GM23338 (cell line): ENCODE measurements around the gene SNRNP27. TPM values are rescaled to one million over a fixed set of nuclear protein-coding genes. Genes with fewer than 3 reads are reported as not detected.

Source experiments
- ATAC-seq: fragments of 200-7000 bp; cut with Tn5 transposase; 3 replicates; pipeline ENCODE4 v1.9.1; 2020
- DNase-seq: peaks from one replicate; pipeline ENCODE4 v3.0.0-alpha.2; 2015; ENCODE audit warnings: low spot score
- H2AFZ ChIP-seq: fragments of 200-600 bp; sonication (generic); 2 replicates; pipeline ENCODE4 v1.8.0; 2016; ENCODE audit warnings: antibody characterized with exemption, mild to moderate bottlenecking, moderate library complexity
- H3F3A ChIP-seq: fragments of 200-600 bp; sonication (generic); replicated peaks from 2 replicates; pipeline ENCODE4 v1.8.0; 2017; ENCODE audit warnings: antibody characterized with exemption, mixed run types, low read depth
- H3K27ac ChIP-seq: fragments of 200-600 bp; sonication (generic); 2 replicates; pipeline ENCODE4 v1.6.1; 2016; ENCODE audit warnings: low read depth
- H3K27me3 ChIP-seq: fragments of 200-600 bp; sonication (generic); 2 replicates; pipeline ENCODE4 v1.8.0; 2016; ENCODE audit warnings: mild to moderate bottlenecking, mixed run types, moderate library complexity; ENCODE audit not compliant: insufficient read depth
- H3K36me3 ChIP-seq: fragments of 200-600 bp; sonication (generic); 2 replicates; pipeline ENCODE4 v1.8.0; 2016; ENCODE audit warnings: mild to moderate bottlenecking; ENCODE audit not compliant: insufficient read depth
- H3K4me1 ChIP-seq: fragments of 200-600 bp; sonication (generic); 2 replicates; pipeline ENCODE4 v1.8.0; 2016; ENCODE audit warnings: mild to moderate bottlenecking, moderate library complexity; ENCODE audit not compliant: insufficient read depth
- H3K4me2 ChIP-seq: fragments of 200-600 bp; sonication (generic); 2 replicates; pipeline ENCODE4 v1.7.1; 2017; ENCODE audit warnings: mixed run types
- H3K4me3 ChIP-seq: fragments of 200-600 bp; sonication (generic); 2 replicates; pipeline ENCODE4 v1.6.1; 2016; ENCODE audit warnings: mixed run types
- H3K79me2 ChIP-seq: fragments of 200-600 bp; sonication (generic); replicated peaks from 2 replicates; pipeline ENCODE4 v1.8.0; 2017; ENCODE audit warnings: mild to moderate bottlenecking; ENCODE audit not compliant: insufficient read depth
- H3K9me2 ChIP-seq: fragments of 200-600 bp; sonication (generic); 2 replicates; pipeline ENCODE4 v1.8.0; 2017; ENCODE audit not compliant: insufficient read depth
- H4K20me1 ChIP-seq: fragments of 200-600 bp; sonication (generic); replicated peaks from 2 replicates; pipeline ENCODE4 v1.8.0; 2017; ENCODE audit warnings: mild to moderate bottlenecking; ENCODE audit not compliant: insufficient read depth
- H3K27ac Mint-ChIP-seq: 2 replicates; pipeline ENCODE4 v1.8.0; 2020; ENCODE audit warnings: inconsistent platforms, mild to moderate bottlenecking, moderate library complexity, mixed read lengths
- H3K27me3 Mint-ChIP-seq: 3 replicates; pipeline ENCODE4 v1.8.0; 2022; ENCODE audit warnings: low read depth, mild to moderate bottlenecking, moderate library complexity, mixed read lengths, inconsistent platforms; ENCODE audit not compliant: insufficient read depth, poor library complexity
- H3K36me3 Mint-ChIP-seq: 3 replicates; pipeline ENCODE4 v1.8.0; 2021; ENCODE audit warnings: low read depth, mild to moderate bottlenecking, inconsistent platforms, moderate library complexity, mixed read lengths
- H3K4me1 Mint-ChIP-seq: 3 replicates; pipeline ENCODE4 v1.8.0; 2020; ENCODE audit warnings: mild to moderate bottlenecking, inconsistent platforms, mixed read lengths
- H3K4me3 Mint-ChIP-seq: 3 replicates; pipeline ENCODE4 v1.8.0; 2021; ENCODE audit warnings: moderate library complexity, mild to moderate bottlenecking, inconsistent platforms, mixed read lengths
- H3K9me3 Mint-ChIP-seq: 3 replicates; pipeline ENCODE4 v1.8.0; 2020; ENCODE audit warnings: moderate library complexity, mild to moderate bottlenecking, inconsistent platforms, mixed read lengths
- CREB1 ChIP-seq: fragments of 250-450 bp; sonication (Bioruptor Pico); IDR thresholded peaks from 2 replicates; pipeline ENCODE4 v1.5.0; 2020; ENCODE audit warnings: low read depth, mild to moderate bottlenecking, moderate library complexity
- CTCF ChIP-seq, 2 experiments: fragments of 200-600 bp in 1 of 2; sonication (generic) in 1 of 2; conservative IDR thresholded peaks; 2 replicates each; pipeline versions ENCODE4 v1.5.1 to v1.6.1; 2016 to 2017; ENCODE audit warnings: antibody characterized with exemption in 2 of 2, low read depth in 2 of 2, mild to moderate bottlenecking in 2 of 2, moderate library complexity in 1 of 2
- ETS1 ChIP-seq: IDR thresholded peaks from 2 replicates; pipeline ENCODE4 v1.6.1; 2016; ENCODE audit warnings: antibody characterized with exemption
- EZH2 ChIP-seq: fragments of 200-600 bp; sonication (generic); IDR thresholded peaks from one replicate; pipeline ENCODE4 v1.8.0; 2017; ENCODE audit warnings: antibody characterized with exemption, mild to moderate bottlenecking, low read depth; ENCODE audit not compliant: unreplicated experiment
- EZH2phosphoT487 ChIP-seq: fragments of 200-600 bp; sonication (generic); IDR thresholded peaks from one replicate; pipeline ENCODE4 v1.8.1; 2018; ENCODE audit warnings: antibody characterized with exemption; ENCODE audit not compliant: unreplicated experiment
- JUNB ChIP-seq: IDR thresholded peaks from one replicate; pipeline ENCODE4 v1.6.1; 2016; ENCODE audit warnings: antibody characterized with exemption; ENCODE audit not compliant: unreplicated experiment
- NANOG ChIP-seq: IDR thresholded peaks from 2 replicates; pipeline ENCODE4 v1.6.1; 2016; ENCODE audit warnings: antibody characterized with exemption, borderline replicate concordance
- POLR2AphosphoS5 ChIP-seq: IDR thresholded peaks from 2 replicates; pipeline ENCODE4 v1.6.1; 2016; ENCODE audit warnings: antibody characterized with exemption, low read depth
- STAT1 ChIP-seq: IDR thresholded peaks from one replicate; pipeline ENCODE4 v1.6.1; 2016; ENCODE audit warnings: antibody characterized with exemption; ENCODE audit not compliant: unreplicated experiment
- ZNF114 ChIP-seq: fragments of 250-450 bp; sonication (Bioruptor Pico); IDR thresholded peaks from 2 replicates; pipeline ENCODE4 v1.5.0; 2020; ENCODE audit warnings: mild to moderate bottlenecking, moderate library complexity
- ZNF331 ChIP-seq: fragments of 250-450 bp; sonication (Bioruptor Pico); IDR thresholded peaks from 2 replicates; pipeline ENCODE4 v1.5.0; 2020; ENCODE audit warnings: low read depth, mild to moderate bottlenecking, moderate library complexity
- ZNF462 ChIP-seq: fragments of 250-450 bp; sonication (Bioruptor Pico); IDR thresholded peaks from 2 replicates; pipeline ENCODE4 v1.5.0; 2020; ENCODE audit warnings: mild to moderate bottlenecking, moderate library complexity
- polyA plus RNA-seq: library from polyadenylated mRNA; unstranded; fragments of >200 nt; fragmentation: Nextera tagmentation; extraction: Ambion mirVana; gene quantifications from 2 replicates; pipeline ENCODE4 v1.2.1, GENCODE V29; 2016
- total RNA-seq: library from RNA; depleted of rRNA; stranded (reverse); fragments of >200 nt; shearing (Covaris generic); gene quantifications from 2 replicates; pipeline ENCODE4 v1.2.3, GENCODE V29; 2014
- TF ChIP-seq, protein P1 (sequence below): IDR thresholded peaks from one replicate; pipeline ENCODE4 v1.6.1; 2018; ENCODE audit warnings: antibody characterized with exemption; ENCODE audit not compliant: unreplicated experiment

The SNRNP27 gene
- total and polyA plus RNA-seq, 2 experiments from 2014 or later: 54.3 to 133 TPM

DNA sequence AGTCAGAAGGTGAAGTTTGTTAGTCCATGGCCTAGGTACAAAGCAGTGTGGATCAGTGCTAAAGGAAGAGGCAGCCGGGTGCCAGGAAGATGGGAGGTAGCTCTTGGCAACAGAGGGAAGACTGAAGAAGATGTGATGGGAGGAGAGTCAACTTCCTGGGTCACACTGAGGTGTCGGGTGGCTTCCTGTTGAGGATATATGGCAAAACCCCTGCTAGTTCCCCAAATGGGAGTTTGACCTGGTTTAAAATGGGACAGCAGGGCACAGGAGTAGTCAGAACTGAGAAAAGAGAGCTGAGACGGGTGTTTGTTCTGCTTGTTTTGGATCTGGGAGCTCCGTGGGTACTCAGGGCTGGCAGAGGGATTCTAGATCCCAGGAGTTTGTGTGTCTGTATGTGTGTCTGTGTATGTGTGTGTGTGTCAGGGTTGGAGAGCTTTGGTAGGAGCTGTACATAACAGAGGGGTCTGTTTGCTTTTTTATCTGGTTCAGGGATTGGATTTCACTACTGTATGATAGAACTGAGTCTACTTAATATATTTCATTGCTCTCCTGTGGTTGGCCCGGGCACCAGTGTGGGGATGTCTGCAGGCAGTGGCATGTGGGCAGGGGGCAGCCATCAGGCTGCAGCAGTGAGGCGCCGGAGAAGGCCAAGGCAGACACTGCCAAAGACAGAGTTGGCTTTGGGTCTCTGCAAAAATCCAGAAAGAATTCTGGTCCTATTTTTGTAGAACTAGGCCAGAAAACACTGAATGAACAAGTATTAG lies 38.3 kb downstream of the SNRNP27 start:
- H3K27ac Mint-ChIP-seq: no peak overlapping the region
- H3K4me2 ChIP-seq: no peak overlapping the region
- TF ChIP-seq CTCF (conservative IDR thresholded peaks at IDR 0.05; ENCODE audit: low read depth in 2 of 2) (no peak), ETS1 (no peak), ZNF462 (CRISPR knock-in tag) (no peak), EZH2phosphoT487 (no peak), ZNF331 (CRISPR knock-in tag) (no peak), EZH2 (no peak), STAT1 (no peak), NANOG (no peak), JUNB (no peak), ZNF114 (CRISPR knock-in tag) (no peak), POLR2AphosphoS5 (no peak), CREB1 (CRISPR knock-in tag) (no peak)
- TF ChIP-seq, protein P1, sequence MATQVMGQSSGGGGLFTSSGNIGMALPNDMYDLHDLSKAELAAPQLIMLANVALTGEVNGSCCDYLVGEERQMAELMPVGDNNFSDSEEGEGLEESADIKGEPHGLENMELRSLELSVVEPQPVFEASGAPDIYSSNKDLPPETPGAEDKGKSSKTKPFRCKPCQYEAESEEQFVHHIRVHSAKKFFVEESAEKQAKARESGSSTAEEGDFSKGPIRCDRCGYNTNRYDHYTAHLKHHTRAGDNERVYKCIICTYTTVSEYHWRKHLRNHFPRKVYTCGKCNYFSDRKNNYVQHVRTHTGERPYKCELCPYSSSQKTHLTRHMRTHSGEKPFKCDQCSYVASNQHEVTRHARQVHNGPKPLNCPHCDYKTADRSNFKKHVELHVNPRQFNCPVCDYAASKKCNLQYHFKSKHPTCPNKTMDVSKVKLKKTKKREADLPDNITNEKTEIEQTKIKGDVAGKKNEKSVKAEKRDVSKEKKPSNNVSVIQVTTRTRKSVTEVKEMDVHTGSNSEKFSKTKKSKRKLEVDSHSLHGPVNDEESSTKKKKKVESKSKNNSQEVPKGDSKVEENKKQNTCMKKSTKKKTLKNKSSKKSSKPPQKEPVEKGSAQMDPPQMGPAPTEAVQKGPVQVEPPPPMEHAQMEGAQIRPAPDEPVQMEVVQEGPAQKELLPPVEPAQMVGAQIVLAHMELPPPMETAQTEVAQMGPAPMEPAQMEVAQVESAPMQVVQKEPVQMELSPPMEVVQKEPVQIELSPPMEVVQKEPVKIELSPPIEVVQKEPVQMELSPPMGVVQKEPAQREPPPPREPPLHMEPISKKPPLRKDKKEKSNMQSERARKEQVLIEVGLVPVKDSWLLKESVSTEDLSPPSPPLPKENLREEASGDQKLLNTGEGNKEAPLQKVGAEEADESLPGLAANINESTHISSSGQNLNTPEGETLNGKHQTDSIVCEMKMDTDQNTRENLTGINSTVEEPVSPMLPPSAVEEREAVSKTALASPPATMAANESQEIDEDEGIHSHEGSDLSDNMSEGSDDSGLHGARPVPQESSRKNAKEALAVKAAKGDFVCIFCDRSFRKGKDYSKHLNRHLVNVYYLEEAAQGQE: no peak
- H3K4me3 ChIP-seq: no peak overlapping the region
- H3K36me3 ChIP-seq: no peaks in the 10 kb centered on the region
- H3K27me3 Mint-ChIP-seq: peaks cover 4% of the 10 kb centered on the region
- H3K9me3 Mint-ChIP-seq: no peaks in the 10 kb centered on the region
- no peak overlapping the region for H3K27ac ChIP-seq
- H3K79me2 ChIP-seq: no peaks in the 10 kb centered on the region
- no peaks in the 10 kb centered on the region for H4K20me1 ChIP-seq
- ATAC-seq (peak; percentile 40; the same call in 2 of the 3 replicates), DNase-seq (no peak)
- H3K4me1 Mint-ChIP-seq: peaks cover 20% of the 10 kb centered on the region
- no peaks in the 10 kb centered on the region for H3F3A ChIP-seq
- peaks cover 4% of the 10 kb centered on the region; the same call in 1 of the 2 replicates for H3K4me1 ChIP-seq
- H2AFZ ChIP-seq: no peak overlapping the region
- H3K36me3 Mint-ChIP-seq: peaks cover 2% of the 10 kb centered on the region
- no peaks in the 10 kb centered on the region for H3K27me3 ChIP-seq
- no peak overlapping the region for H3K4me3 Mint-ChIP-seq
- no peaks in the 10 kb centered on the region for H3K9me2 ChIP-seq
